ENCODE measurements around the gene HSPG2.

DNA sequence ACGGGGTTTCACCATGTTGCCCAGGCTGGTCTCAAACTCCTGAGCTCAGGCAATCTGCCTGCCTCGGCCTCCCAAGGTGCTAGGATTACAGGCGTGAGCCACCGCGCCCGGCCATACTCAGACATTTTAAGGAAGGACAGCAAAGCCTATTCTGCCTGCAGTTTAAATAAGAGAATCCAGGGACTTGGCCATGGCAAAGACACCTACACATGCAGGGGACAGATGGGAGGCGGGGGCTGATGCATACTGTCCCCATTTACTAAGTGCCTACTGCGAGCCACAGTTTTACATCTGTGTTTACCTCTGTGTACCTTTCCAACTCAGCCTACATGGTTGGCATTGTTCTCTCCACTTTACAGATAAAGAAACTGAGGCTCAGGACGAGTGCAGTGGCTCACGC, 99.6 kb downstream of the HSPG2 start:
- no peak for TF ChIP-seq ELF4 (CRISPR knock-in tag; IDR thresholded peaks at IDR 0.05; ENCODE audit: borderline replicate concordance)
- TF ChIP-seq DPF2 (CRISPR knock-in tag; IDR thresholded peaks at IDR 0.05; ENCODE audit: borderline replicate concordance, low read depth): no peak
- TF ChIP-seq RNF2 (conservative IDR thresholded peaks at IDR 0.05; ENCODE audit: low read depth): no peak
- no peak for TF ChIP-seq POLR2AphosphoS5 (IDR thresholded peaks at IDR 0.05; ENCODE audit: low read depth, low read length)
- no peak for TF ChIP-seq EP300 (IDR thresholded peaks at IDR 0.05; ENCODE audit: low read depth in 2 of 2, low read length in 2 of 2)
- TF ChIP-seq EP300 (CRISPR knock-in tag; IDR thresholded peaks at IDR 0.05; ENCODE audit: borderline replicate concordance): no peak
- TF ChIP-seq, protein P1, sequence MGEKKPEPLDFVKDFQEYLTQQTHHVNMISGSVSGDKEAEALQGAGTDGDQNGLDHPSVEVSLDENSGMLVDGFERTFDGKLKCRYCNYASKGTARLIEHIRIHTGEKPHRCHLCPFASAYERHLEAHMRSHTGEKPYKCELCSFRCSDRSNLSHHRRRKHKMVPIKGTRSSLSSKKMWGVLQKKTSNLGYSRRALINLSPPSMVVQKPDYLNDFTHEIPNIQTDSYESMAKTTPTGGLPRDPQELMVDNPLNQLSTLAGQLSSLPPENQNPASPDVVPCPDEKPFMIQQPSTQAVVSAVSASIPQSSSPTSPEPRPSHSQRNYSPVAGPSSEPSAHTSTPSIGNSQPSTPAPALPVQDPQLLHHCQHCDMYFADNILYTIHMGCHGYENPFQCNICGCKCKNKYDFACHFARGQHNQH (CRISPR knock-in tag; IDR thresholded peaks at IDR 0.05): no peak
- TF ChIP-seq ZNF253 (CRISPR knock-in tag; IDR thresholded peaks at IDR 0.05; ENCODE audit: borderline replicate concordance): no peak
- no peak for TF ChIP-seq FIP1L1 (IDR thresholded peaks at IDR 0.05; ENCODE audit: borderline replicate concordance, insufficient read depth, low read depth, low read length)
- no peak for TF ChIP-seq FOSL2 (CRISPR knock-in tag; IDR thresholded peaks at IDR 0.05)
- TF ChIP-seq, protein P2, sequence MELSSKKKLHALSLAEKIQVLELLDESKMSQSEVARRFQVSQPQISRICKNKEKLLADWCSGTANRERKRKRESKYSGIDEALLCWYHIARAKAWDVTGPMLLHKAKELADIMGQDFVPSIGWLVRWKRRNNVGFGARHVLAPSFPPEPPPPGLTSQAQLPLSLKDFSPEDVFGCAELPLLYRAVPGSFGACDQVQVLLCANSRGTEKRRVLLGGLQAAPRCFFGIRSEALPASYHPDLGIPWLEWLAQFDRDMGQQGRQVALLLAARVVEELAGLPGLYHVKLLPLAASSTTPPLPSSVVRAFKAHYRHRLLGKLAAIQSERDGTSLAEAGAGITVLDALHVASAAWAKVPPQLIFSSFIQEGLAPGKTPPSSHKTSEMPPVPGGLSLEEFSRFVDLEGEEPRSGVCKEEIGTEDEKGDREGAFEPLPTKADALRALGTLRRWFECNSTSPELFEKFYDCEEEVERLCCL (CRISPR knock-in tag; IDR thresholded peaks at IDR 0.05; ENCODE audit: borderline replicate concordance): no peak
- TF ChIP-seq JUND (CRISPR knock-in tag; IDR thresholded peaks at IDR 0.05): no peak
- TF ChIP-seq, protein P3, sequence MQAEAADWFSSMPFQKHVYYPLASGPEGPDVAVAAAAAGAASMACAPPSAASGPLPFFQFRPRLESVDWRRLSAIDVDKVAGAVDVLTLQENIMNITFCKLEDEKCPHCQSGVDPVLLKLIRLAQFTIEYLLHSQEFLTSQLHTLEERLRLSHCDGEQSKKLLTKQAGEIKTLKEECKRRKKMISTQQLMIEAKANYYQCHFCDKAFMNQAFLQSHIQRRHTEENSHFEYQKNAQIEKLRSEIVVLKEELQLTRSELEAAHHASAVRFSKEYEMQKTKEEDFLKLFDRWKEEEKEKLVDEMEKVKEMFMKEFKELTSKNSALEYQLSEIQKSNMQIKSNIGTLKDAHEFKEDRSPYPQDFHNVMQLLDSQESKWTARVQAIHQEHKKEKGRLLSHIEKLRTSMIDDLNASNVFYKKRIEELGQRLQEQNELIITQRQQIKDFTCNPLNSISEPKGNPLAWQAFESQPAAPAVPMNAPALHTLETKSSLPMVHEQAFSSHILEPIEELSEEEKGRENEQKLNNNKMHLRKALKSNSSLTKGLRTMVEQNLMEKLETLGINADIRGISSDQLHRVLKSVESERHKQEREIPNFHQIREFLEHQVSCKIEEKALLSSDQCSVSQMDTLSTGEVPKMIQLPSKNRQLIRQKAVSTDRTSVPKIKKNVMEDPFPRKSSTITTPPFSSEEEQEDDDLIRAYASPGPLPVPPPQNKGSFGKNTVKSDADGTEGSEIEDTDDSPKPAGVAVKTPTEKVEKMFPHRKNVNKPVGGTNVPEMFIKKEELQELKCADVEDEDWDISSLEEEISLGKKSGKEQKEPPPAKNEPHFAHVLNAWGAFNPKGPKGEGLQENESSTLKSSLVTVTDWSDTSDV (CRISPR knock-in tag; IDR thresholded peaks at IDR 0.05): no peak
